Cardiac fibroblast (primary cell): Measurements from ENCODE around the gene NINL.

ENCODE experiments used
- DNase-seq, 2 donors: peaks; one replicate each; pipeline versions ENCODE4 v3.0.0 to v3.0.0-alpha.2; 2010; ENCODE audit warnings: low read depth in 2 of 2
- H3K4me3 ChIP-seq, 2 donors: replicated peaks in 1 of 2; 1 replicate in 1 of 2; 2 replicates in 1 of 2; pipeline ENCODE4 v1.5.1; 2011; ENCODE audit warnings: low read depth in 2 of 2, low read length in 2 of 2, mild to moderate bottlenecking in 2 of 2, moderate library complexity in 1 of 2
- TF ChIP-seq, protein P1 (sequence below): IDR thresholded peaks from one replicate; pipeline ENCODE4 v1.5.1; 2011; ENCODE audit warnings: low read depth, mild to moderate bottlenecking, low read length, inconsistent platforms

Gene NINL

DNA sequence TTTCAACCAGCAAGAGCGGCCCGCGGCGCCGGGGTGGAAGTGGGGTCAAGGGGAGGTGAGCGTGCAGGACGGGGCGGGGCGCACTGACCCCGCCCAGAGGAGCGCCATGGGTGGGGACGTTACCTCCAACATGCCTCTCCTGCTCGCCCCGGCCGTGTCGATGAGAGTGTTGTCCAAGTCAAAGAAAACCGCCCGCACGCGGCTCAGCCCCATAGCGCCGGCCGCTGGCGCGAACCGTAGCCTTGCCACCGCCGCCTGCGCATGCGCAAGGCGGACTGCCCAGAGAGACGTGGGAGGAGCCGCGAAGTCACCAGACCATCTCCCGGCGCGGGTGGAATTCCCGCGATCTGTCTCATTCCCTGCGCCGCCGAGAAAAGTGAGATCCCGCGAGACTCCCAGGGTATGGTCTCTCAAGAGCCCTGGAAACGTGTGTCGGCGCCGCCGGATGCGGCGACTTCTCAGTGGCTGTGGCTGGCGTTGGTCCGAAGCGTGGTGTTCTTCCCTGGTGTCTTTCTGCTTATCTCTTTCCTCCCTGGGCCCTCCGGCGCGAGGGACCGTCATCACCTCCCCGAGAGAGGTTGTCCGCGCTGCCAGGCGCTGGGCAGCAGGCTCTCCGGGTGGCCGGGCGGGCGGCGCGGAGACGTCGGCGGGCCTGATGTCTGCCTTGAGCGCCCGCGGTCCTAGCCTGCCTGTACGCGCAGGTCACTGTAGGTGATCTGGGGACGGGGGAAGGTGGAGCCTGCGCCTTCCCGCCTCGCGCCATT is 38.6 kb upstream of the NINL start, which contains the start of gene NANP:
TSS of gene NANP (minus strand) at position 279 of the 764 bp plus-strand sequence. CDS start at position 213, 66 bp downstream.
- DNase-seq, result peak; percentile 99
- TF ChIP-seq, protein P1, sequence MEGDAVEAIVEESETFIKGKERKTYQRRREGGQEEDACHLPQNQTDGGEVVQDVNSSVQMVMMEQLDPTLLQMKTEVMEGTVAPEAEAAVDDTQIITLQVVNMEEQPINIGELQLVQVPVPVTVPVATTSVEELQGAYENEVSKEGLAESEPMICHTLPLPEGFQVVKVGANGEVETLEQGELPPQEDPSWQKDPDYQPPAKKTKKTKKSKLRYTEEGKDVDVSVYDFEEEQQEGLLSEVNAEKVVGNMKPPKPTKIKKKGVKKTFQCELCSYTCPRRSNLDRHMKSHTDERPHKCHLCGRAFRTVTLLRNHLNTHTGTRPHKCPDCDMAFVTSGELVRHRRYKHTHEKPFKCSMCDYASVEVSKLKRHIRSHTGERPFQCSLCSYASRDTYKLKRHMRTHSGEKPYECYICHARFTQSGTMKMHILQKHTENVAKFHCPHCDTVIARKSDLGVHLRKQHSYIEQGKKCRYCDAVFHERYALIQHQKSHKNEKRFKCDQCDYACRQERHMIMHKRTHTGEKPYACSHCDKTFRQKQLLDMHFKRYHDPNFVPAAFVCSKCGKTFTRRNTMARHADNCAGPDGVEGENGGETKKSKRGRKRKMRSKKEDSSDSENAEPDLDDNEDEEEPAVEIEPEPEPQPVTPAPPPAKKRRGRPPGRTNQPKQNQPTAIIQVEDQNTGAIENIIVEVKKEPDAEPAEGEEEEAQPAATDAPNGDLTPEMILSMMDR, result no peak
- peak within 1 kb of the TSS; percentile 87 to 93 for H3K4me3 ChIP-seq

DNA sequence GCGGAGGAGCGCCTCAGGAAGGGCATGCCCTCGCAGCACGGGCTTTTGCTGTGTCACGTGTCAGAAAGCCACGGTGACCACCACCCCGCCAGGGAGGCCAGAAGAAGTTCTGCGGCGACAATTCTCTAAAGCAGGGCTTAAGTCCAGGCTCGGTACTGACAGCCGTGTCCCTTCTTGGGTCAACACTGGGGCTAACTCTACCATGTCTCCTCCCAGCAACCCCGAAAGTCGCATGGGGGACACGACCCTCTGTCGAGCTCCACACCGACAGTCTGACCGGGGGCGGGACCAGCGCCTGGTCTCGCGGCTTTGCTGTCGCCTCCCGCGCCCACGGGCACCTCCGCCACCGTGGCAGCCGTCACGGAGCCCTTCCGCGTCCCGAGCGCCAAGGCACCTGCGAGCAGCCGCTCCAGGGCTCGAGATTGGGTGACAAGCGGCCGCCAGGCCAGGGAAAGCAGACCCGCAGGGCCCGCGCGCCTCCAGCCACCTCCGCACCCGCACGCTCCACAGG is 37.9 kb upstream of the NINL start:
- peak overlapping the region; percentile 87 to 93 for H3K4me3 ChIP-seq
- peak; percentile 45 to 48 for DNase-seq
- TF ChIP-seq, protein P1, result no peak

DNA sequence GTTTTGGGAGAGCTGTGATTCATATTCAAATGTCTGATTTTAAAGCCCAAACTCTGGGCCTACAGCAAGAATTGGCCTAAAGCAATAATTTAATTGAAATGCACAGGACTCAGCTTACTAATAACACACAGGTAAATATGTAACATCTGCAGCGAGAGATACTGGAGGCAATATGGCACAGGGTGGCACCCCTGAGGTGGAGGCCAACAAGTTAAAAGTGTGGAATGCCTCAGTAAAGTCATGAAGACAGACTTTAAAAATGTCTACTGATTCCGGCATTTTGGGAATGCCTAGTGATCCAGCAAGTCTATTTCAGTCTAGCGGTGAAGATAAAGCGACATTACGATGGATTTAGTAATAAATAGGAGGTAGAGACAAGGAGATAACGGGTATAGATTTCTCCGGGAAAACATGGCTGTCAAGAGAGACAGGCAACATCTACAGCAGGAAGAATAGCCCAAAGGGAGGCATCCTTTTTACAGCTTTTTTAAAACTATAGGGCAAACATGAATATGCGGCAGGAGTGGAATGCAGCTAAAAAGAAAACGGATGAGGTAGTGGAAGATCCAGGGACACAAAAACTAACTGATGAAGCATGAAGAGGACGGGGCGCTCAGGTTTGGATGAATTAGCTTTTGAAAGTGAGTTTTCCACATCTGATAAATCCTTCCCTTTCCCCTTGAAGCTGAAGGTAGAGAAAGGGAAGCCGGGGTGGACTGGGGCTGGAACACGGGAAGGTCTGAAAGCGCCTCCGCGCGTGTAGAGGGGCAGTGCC is 37.3 kb upstream of the NINL start:
- no peak for DNase-seq
- TF ChIP-seq, protein P1, result no peak
- peak overlapping the region; percentile 87 to 93 for H3K4me3 ChIP-seq

DNA sequence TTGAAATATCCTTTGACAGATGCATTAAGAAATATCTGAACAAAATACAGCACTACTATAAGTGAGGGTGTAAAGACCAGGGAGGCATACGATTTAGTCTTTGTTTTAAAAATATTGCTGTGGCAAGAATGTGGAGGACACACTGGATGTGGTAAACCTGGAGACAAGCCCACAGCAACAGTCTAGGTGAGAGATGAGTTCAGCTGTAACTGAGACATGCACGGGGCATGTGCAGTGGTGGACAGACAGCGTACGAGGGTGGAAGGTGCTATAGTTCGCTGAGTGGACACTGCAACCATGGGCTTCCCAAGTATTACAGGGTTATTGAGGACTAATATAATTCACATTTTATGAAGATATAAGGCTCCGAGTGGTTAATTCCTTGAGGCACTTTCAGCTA is 36.7 kb upstream of the NINL start:
- TF ChIP-seq, protein P1, result no peak
- peak overlapping the region in 1 of 2 donors; percentile 93 for H3K4me3 ChIP-seq
- no peak for DNase-seq

DNA sequence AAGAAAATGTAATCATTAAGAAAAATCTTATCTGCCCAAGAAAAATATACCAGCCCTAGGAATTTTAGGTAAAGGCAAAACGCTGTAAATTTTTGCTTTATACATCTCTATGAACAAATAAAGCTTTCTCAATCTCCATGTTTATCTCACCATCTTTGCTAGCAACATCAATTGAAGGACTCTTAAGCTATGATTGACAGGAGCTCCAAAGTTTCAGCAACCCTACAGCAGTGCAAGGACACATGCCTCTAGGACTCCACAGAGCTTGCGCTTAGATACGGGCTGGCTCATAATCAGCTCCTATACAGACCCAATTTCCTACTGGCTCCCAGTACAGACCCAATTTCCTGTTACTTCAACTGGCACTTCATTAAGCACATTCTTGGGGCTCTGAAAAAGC is 34.2 kb upstream of the NINL start:
- H3K4me3 ChIP-seq, result no peak overlapping the region
- TF ChIP-seq, protein P1, result no peak
- DNase-seq, result no peak

DNA sequence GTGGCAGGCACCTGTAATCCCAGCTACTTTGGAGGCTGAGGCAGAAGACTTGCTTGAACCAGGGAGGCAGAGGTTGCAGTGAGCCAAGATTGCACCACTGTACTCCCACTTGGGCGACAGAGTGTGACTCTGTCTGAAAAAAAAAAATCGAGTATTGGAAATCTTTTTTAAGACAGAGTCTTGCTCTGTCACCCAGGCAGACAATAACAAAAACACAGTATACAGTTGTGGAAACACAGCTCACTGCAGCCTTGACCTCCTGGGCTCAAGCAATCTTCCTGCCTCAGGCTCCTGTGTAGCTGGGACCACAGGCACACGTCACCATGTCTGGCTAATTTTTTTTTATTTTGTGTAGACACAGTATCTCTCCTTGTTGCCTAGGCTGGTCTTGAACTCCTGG is 23.4 kb upstream of the NINL start:
- TF ChIP-seq, protein P1, result no peak
- no peak for DNase-seq
- no peak overlapping the region for H3K4me3 ChIP-seq
